Measurements from ENCODE around the gene CAPN5.

The CAPN5 gene

DNA sequence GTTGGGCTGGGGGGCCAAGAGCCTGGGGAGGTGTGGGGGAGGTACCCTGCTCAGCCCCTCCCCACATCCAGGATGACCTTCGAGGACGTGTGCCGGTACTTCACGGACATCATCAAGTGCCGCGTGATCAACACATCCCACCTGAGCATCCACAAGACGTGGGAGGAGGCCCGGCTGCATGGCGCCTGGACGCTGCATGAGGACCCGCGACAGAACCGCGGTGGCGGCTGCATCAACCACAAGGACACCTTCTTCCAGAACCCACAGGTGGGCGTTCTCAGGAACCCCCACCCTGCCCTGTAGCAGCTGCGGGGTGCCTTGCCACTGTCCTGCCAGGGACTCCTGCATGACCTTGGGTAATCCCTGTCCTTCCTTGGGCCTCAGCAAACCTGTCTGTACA is 51.3 kb downstream of the CAPN5 start:
- Histone ChIP-seq H3K27me3 (ENCODE audit: control insufficient read depth, low read length) (no peaks in the 10 kb centered on the region), H3K9me3 (ENCODE audit: control insufficient read depth, insufficient read depth, low read length) (no peaks in the 10 kb centered on the region), H3K4me1 (ENCODE audit: control insufficient read depth, low read length) (no peaks in the 10 kb centered on the region), H3K4me2 (ENCODE audit: low read length) (no peak overlapping the region), H3K36me3 (ENCODE audit: control insufficient read depth, low read length) (no peaks in the 10 kb centered on the region), H3K27ac (ENCODE audit: low read depth, low read length) (no peak overlapping the region), H3F3A (ENCODE audit: control insufficient read depth, insufficient read depth) (no peaks in the 10 kb centered on the region), H3K79me2 (ENCODE audit: control insufficient read depth, low read length) (no peaks in the 10 kb centered on the region), H3K9me2 (replicated peaks; ENCODE audit: control insufficient read depth, low read length) (no peaks in the 10 kb centered on the region), H3K4me3 (ENCODE audit: low read length) (no peak overlapping the region), H4K20me1 (ENCODE audit: control insufficient read depth, insufficient read depth, low read depth, low read length) (no peaks in the 10 kb centered on the region)
- TF ChIP-seq CTCF (IDR thresholded peaks at IDR 0.05; ENCODE audit: low read depth, low read length, poor library complexity, severe bottlenecking) (no peak), EZH2phosphoT487 (IDR thresholded peaks at IDR 0.05; ENCODE audit: borderline replicate concordance, low read length) (no peak)

GRCh38 chr11:77118971-77119370 is 52.2 kb downstream of the CAPN5 start:
- H3K9me2 ChIP-seq (replicated peaks; ENCODE audit: control insufficient read depth, low read length), result no peaks in the 10 kb centered on the region
- H3K9me3 ChIP-seq (ENCODE audit: control insufficient read depth, insufficient read depth, low read length), result no peaks in the 10 kb centered on the region
- no peak overlapping the region for H3K4me3 ChIP-seq (ENCODE audit: low read length)
- no peaks in the 10 kb centered on the region for H3K4me1 ChIP-seq (ENCODE audit: control insufficient read depth, low read length)
- H4K20me1 ChIP-seq (ENCODE audit: control insufficient read depth, insufficient read depth, low read depth, low read length), result no peaks in the 10 kb centered on the region
- H3K27ac ChIP-seq (ENCODE audit: low read depth, low read length), result no peak overlapping the region
- H3K4me2 ChIP-seq (ENCODE audit: low read length), result no peak overlapping the region
- TF ChIP-seq CTCF (IDR thresholded peaks at IDR 0.05; ENCODE audit: low read depth, low read length, poor library complexity, severe bottlenecking), result no peak
- TF ChIP-seq EZH2phosphoT487 (IDR thresholded peaks at IDR 0.05; ENCODE audit: borderline replicate concordance, low read length), result no peak
- no peaks in the 10 kb centered on the region for H3K79me2 ChIP-seq (ENCODE audit: control insufficient read depth, low read length)
- H3F3A ChIP-seq (ENCODE audit: control insufficient read depth, insufficient read depth), result no peaks in the 10 kb centered on the region
- H3K36me3 ChIP-seq (ENCODE audit: control insufficient read depth, low read length), result no peaks in the 10 kb centered on the region
- H3K27me3 ChIP-seq (ENCODE audit: control insufficient read depth, low read length), result no peaks in the 10 kb centered on the region

DNA sequence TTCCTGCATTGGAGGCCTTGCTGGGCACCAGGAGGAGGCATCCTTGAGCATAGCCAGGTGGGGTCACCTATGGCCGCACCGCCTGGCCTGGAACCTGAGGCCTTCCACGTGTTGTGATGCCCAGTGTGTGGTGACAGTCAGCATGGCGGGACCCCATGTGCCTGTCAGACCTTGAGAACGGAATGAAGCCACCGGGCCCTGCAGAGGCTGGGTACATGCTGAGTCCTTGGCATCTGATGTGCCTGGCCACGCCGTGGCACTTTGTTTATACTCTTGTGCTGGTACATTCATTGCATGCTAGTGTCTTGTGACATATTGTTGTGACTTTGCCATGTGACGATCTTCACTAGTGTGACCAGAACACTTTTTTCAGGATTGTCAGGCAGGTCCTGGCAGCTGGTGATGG is 52.8 kb downstream of the CAPN5 start:
- no peaks in the 10 kb centered on the region for H3K9me3 ChIP-seq (ENCODE audit: control insufficient read depth, insufficient read depth, low read length)
- TF ChIP-seq CTCF (IDR thresholded peaks at IDR 0.05; ENCODE audit: low read depth, low read length, poor library complexity, severe bottlenecking), result no peak
- no peak for TF ChIP-seq EZH2phosphoT487 (IDR thresholded peaks at IDR 0.05; ENCODE audit: borderline replicate concordance, low read length)
- no peaks in the 10 kb centered on the region for H3F3A ChIP-seq (ENCODE audit: control insufficient read depth, insufficient read depth)
- H4K20me1 ChIP-seq (ENCODE audit: control insufficient read depth, insufficient read depth, low read depth, low read length), result no peaks in the 10 kb centered on the region
- H3K36me3 ChIP-seq (ENCODE audit: control insufficient read depth, low read length), result no peaks in the 10 kb centered on the region
- H3K4me3 ChIP-seq (ENCODE audit: low read length), result no peak overlapping the region
- no peak overlapping the region for H3K27ac ChIP-seq (ENCODE audit: low read depth, low read length)
- H3K79me2 ChIP-seq (ENCODE audit: control insufficient read depth, low read length), result no peaks in the 10 kb centered on the region
- no peaks in the 10 kb centered on the region for H3K9me2 ChIP-seq (replicated peaks; ENCODE audit: control insufficient read depth, low read length)
- no peaks in the 10 kb centered on the region for H3K27me3 ChIP-seq (ENCODE audit: control insufficient read depth, low read length)
- no peaks in the 10 kb centered on the region for H3K4me1 ChIP-seq (ENCODE audit: control insufficient read depth, low read length)
- no peak overlapping the region for H3K4me2 ChIP-seq (ENCODE audit: low read length)

DNA sequence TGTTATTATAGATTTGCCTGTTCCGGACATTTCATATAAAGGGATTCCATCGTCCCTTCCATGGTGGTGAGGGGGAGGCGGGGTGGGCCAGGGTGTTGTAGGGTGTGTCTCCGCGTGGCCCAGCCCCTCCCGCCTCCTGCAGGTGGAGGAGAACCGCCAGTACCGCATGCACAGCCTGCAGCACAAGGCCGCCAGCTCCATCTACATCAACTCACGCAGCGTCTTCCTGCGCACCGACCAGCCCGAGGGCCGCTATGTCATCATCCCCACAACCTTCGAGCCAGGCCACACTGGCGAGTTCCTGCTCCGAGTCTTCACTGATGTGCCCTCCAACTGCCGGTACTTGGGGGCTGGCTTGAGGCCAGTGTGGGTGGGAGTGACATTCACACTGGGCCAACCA is 53.8 kb downstream of the CAPN5 start:
- no peaks in the 10 kb centered on the region for H3K9me2 ChIP-seq (replicated peaks; ENCODE audit: control insufficient read depth, low read length)
- H3K27ac ChIP-seq (ENCODE audit: low read depth, low read length), result no peak overlapping the region
- no peaks in the 10 kb centered on the region for H3K36me3 ChIP-seq (ENCODE audit: control insufficient read depth, low read length)
- TF ChIP-seq CTCF (IDR thresholded peaks at IDR 0.05; ENCODE audit: low read depth, low read length, poor library complexity, severe bottlenecking) (no peak), EZH2phosphoT487 (IDR thresholded peaks at IDR 0.05; ENCODE audit: borderline replicate concordance, low read length) (no peak)
- H3K4me2 ChIP-seq (ENCODE audit: low read length), result no peak overlapping the region
- no peaks in the 10 kb centered on the region for H3K79me2 ChIP-seq (ENCODE audit: control insufficient read depth, low read length)
- H3K27me3 ChIP-seq (ENCODE audit: control insufficient read depth, low read length), result no peaks in the 10 kb centered on the region
- H3K4me1 ChIP-seq (ENCODE audit: control insufficient read depth, low read length), result no peaks in the 10 kb centered on the region
- H3K4me3 ChIP-seq (ENCODE audit: low read length), result no peak overlapping the region
- H4K20me1 ChIP-seq (ENCODE audit: control insufficient read depth, insufficient read depth, low read depth, low read length), result no peaks in the 10 kb centered on the region
- no peaks in the 10 kb centered on the region for H3K9me3 ChIP-seq (ENCODE audit: control insufficient read depth, insufficient read depth, low read length)
- no peaks in the 10 kb centered on the region for H3F3A ChIP-seq (ENCODE audit: control insufficient read depth, insufficient read depth)
